Stimulated activated CD4-positive, alpha-beta T cell treated with anti-CD3 and anti-CD28 coated beads, Interleukin-2, amount 100 ng/mL, for 24 hours (primary cell): ENCODE measurements around the gene EEIG1.
A peak's percentile ranks its signal among the peaks of the same experiment; 100 is the strongest.

Experiments
- DNase-seq, 2 donors: peaks; one replicate each; pipeline ENCODE4 v3.0.0-alpha.2; 2020

The EEIG1 gene

DNA sequence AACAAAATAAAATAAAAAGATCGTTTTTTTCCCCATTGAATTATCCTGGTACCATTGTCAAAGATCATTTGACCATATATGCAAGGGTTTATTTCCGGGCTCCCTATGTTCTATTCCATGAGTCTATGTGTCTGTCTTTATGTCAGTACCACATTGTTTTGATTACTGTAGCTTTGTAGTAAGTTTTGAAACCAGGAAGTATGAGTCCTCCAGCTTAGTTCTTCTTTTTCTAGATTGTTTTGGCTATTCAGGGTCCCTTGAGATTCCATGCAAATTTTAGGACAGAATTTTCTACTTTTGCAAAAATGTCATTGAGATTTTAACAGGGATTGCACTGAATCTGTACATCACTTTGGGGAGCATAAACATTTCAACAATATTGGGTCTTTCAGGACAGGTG is 18.7 kb upstream of the EEIG1 start:
- DNase-seq = no peak

DNA sequence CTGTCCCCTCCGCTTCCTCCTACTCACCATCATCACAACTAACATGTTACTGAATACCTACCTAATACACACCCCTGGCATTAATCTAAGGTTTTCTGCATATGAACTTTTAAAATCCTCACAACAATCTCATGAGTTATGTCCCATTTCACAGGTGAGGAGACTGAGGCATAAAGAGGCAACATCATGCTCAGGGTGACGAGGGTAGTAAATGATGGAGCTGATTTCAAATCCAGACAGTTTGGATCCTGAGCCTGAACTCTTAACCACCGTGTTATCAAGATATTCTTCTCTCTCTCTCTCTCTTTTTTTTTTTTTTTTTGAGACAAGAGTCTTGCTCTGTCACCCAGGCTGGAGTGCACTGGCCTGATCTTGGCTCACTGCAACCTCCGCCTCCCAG is 12.9 kb upstream of the EEIG1 start:
- no peak for DNase-seq

DNA sequence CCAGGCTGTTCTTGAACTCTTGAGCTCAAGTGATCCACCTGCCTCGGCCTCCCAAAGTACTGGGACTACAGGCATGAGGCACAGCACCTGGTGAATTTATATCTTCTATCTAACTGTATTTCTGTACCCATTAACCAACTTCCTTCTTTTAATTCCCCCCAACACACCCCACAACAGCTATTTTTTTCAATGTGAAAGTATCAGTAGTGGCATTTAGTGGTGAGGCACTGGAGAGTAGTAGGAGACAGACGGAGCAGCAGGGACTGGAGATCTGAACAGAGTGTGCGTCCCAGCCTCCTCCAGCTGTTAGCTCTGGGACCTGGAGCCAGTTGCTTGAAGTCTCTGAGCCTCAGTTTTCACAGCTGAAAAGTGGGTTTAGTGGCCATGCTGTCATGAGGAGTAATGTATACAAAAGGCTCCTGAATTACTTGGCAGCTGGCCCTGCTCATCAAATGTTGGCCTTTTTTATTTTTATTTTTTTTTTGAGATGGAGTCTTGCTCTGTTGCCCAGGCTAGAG is 11.0 kb upstream of the EEIG1 start:
- DNase-seq = no peak

DNA sequence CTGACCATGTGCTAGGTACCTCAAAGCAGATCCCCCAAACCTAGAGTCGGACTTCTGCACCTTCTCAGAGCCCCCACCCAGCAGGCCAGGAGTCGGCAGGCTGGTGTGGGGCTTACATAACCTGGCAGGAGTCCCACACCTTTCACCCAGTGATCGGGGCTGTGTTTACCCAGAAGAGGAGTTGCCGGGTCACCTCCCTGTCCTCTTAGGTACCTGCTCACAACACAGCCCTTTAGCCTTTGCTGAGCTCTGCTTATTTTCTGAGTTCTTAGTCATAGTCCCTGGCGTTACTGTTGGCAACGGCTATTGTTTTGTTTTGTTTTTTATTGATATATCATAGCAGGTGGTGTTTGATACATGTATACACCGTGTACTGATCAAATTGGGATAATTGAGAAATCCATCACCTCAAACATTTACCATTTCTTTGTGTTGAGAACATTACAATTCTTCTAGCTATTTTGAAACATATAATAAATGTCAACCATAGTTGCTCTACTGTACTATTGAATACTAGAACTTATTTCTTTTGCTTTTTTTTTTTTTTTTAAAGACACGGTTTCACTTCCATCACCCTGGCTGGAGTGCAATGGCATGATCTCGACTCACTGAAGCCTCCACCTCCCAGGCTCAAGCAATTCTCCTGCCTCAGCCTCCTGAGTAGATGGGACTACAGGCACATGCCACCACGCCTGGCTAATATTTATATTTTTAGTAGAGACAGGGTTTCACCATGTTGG is 10.4 kb upstream of the EEIG1 start:
- DNase-seq = no peak

DNA sequence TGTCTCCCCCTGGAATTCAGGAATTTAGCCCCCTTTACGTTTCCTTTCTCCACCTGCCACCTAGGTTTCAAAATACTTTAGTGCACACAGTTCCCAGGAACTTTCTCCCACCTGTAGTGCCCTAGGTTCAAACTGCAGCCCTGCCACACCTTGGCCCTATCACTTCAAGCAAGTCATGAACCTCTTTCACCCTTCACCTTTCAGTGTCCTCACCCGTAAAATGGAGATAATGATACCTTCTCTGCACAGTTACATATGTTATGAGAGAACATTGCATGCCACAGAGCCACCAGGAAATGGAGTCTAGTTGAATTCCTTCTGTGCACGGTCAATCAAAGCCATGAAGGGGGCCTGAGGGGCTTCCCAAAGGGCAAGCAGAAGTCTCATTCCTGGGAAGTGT is 9.8 kb upstream of the EEIG1 start:
- no peak for DNase-seq

DNA sequence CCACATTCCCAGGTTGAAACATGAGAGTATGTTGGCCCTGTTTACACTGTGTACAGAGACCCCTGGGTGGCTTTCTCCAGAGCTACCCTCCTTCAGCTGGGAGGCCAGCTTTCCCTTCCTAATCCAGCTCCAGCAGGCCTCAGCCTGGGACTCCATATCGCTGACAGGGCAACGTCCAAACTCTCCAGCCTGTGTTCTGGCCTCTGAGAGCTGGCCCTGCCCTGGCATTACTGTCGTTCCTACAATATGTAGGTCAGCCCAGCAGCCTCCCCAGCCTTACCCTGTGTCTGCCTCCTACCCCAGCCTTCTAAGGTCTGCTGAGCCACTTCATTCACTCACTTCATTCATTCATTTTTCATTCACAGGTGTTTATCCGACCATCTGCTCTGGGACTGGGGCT is 8.3 kb upstream of the EEIG1 start:
- DNase-seq = no peak

DNA sequence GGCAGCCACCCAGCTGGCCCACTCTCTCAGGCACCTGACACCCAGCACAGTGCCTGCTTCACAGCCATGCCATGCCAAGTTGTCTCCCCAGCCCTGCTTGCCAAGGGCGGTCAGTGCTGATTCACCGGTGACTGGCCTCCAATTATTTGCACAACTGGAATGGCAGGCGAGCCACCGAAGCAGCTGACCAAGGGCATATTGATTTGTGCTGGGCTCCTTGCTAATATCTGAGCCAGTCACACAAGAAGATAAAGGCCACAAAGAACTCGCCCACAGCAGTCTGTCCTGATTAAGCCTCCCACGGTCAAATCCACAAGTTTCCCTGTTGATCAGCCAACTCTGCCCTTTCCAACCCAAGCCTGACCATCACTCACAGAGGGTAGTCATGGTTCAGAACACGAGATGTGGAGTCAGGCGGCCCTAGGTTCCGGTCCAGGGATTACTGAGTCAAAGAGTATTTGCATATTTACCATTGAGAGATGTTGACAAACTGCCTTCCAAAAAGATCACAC is 6.4 kb upstream of the EEIG1 start:
- no peak for DNase-seq

DNA sequence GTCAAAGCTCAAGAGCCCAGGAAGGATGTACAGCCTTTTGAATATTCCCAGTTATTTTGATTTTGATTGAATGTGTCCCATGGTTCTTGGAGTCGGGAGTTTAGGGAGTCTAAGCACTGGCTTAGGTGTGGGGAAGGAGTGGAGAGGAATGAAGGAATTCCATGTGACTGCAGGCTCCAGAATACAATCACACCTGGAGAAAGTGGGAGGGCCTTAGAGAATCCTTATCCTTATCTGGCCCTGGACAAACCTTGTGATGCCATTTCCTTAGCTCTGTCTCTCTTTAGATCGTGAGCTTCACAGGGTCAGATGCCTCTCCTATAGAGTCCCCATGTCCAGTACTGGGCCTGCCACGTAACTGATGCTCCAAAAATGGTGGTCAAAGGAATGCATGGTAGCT is 4.2 kb upstream of the EEIG1 start:
- DNase-seq = no peak

DNA sequence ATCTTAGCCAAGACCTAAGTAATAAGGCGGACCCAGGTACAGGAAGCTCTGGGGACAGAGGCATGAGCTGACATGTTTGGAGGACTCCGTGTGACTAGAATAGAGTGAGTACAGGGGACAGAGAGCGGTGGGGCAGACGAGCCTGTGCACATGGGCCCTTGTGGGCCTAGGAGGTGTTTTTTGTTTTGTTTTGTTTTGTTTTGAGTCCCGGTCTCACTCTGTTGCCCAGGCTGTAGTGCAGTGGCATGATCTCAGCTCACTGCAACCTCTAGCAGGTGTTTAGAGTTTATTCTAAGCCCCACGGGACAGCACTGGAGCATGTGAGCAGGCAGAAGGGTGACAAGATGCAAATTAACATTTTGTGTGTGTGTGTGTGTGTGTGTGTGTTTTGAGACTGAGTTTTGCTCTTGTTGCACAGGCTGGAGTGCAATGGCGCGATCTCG is 3.1 kb upstream of the EEIG1 start:
- no peak for DNase-seq

DNA sequence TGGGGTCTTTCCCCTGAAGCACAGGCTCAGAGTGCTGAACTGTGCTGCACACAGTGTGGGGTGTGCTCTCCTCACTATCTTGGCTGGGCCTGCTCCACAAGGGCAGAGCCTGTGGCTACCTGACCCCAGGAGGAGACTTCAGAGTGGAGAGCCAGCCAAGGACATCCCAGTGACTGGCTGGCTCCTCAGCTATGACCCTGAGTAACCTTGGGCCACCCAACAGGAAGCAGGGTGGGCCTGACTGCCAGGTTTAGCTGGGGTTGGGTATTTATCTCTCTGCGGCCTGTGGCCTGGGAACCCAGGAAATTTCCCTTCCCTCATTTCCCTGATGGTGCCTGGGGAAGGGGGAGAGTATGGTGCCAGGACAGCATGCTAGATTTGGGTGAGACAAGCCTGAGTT is 2.1 kb upstream of the EEIG1 start:
- DNase-seq = no peak

DNA sequence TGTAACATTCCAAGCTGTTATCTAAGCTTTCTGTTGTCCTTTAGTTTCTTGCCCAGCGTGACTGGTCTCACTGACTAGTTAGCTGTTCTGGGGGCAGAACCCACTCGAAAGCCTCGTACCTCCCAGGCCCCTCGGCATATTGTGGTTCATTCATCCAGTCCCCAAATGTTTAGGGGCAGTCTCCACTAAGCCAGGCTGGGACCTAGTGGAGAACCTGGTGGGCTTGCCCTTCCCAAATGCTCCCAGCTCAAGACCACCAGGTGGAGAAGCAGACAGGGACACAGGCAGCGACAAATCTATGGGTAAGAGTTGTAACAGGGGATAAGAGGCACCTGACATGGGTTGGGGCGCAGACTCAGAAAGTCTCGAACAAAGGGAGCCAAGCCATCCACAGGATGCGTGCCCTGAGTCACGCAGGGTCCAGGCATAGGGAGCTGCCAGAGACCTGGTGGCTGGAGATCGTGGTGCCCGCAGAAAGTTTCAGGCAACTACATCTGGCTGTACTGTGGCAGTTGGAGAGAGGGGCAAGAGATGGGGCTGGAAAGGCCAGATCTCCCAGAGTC is 851 bp upstream of the EEIG1 start:
- no peak for DNase-seq

DNA sequence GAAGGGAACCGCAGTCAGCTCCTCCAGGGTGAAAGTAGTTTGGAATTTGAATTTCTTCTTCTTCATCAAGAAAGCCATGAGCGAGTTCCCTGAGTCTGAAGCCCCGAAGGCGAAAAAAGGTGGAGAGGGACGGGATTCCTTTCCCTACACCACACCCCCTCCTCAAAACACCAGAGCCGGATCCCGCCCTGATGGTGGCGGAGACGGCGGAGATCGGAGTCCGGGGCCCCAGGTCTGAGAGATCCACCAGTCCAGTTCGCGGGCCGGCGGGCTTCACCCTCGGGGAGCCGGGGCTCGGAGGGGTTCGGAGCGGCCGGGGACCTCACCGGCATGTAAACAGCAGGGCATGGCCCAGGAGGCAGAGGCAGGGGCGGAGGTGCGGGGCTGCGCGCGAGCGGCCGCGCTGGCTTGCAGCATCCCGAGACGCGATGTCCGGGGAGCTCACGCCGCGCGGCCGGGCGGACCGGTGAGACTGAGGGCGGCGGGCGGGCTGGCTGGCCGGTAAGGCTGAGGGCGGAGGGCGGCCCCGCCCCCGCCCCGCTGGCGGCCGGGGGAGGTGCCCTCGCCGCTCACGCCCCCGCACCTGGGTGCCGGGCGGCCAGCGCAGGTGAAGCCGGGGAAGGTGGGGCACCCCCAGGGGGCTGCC is 606 bp downstream of the EEIG1 start:
- DNase-seq = peak in 1 of 2 donors; percentile 51

DNA sequence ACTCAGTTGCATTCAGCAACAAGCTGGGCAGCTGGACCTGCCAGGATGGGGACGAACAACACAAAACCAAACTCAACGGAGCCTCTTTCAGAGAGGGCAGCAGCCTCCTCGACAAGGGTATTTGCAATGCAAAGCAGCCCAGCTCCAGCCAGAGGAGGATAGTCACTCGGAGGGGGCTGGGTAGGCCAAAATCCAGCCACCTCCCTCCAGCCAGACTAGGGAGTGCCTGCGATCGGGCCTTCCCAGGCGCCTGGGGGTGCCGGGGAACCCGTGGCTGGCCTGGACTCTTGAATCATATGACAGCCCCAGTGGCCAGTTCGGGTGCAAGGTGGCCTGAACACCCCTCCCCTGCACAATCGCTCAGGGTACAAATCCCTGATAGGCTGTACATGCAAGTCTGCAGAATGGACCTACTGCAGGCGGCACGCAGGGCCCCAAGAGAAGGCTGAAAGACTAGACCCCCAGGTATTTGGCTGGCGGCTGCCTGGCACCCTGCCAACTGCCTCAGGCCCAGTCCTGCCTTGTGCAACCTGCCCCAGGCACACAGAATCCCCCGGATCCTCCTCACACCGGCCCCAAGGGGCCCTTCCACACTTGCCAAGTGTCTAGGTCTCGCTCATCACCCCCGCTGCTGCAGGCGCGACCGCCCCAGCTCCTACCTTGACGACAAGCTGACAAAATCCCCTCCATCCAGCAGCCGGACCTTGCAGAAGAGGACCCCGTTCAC is 1.3 kb downstream of the EEIG1 start:
- peak in 1 of 2 donors; percentile 42 for DNase-seq

DNA sequence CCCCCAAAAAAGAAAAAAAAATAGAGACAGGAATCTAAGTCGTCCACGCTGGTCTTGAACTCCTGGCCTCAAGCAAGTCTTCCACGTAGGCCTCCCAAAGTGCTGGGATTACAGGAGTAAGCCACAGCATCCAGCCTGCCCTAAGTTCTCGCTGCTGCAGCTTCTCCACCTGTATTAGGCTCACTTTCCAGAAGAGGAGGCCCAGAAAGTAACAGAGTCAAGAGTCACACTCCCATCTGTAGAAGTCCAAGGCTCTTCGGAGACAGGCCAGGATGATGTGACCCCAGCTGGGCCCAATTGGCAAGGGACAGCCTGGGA is 1.8 kb downstream of the EEIG1 start:
- no peak for DNase-seq

DNA sequence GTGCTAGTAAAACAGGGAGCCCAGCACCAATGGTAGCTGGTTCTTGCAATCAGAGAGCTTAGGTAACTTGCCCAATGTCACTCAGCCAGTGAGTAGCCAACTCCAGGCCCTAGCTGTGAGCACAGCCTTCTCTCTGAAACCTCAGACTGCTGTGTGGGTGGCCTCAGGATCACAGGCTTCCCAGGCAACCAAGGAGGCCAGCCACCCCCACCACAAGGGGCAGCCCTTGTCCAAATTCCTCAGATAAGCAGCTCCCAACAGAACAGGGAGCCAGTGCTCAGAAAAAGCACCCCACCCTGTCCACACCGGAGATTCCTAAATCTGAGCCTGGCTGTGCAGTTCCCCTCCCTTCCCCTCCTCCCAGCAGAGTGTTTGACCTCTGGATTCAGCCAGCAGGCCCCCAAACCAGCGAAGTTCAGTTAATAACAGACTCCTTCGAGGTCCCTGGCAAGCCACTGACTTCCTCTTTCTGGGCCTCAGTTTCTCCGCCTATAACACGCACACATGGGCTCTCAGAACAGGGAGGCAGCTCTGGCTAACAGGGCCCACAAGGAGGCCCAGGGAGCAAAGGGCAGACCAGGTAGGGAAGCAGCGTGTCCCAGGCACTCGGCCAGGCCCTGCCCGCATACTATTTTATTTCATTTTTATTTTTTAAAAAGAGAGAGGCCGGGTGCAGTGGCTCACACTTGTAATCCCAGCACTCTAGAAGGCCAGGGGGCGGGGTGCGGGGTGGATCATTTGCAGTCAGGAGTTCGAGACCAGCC is 2.7 kb downstream of the EEIG1 start:
- peak in 1 of 2 donors; percentile 37 for DNase-seq

DNA sequence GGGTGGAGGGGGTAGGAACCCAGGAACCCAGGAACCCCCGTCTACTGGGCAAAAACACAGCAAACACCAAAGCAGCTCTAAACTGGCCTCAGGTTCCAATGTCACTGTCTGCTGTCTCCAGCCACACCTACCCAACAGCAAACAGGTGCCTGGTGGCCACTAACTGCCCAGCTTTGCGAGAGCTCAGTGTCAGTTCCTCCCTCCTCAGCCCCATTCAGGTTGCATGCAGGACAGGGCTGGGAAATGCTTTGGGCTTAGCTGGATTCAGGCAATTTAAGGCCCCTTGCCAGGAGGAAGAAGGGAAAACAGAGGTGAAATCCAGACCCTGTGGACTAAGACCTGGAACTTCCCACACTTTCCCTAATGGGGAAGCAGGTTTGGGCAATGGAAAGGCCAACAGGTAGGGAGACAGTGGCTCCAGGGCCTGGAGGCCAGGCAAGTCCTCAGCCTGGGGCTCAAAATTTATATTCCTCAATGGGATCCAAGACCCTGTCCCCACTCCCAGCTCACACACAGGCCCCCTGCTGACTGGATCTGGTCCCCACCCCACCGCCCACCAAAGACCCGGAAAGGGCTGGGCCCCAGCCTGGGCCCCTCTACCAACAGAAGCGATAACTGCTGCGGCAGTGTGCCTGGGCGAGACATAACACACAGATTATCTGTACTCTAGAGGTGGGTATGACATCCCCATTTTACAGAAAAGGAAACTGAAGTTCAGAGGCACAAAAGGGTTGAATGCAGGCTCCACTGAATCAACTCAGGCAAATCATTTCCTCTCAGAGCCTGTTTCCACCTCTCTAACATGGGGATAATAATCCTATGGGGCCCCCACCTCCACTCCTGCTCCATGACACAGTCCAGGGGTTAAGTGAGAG is 3.5 kb downstream of the EEIG1 start:
- peak in 1 of 2 donors; percentile 38 for DNase-seq

DNA sequence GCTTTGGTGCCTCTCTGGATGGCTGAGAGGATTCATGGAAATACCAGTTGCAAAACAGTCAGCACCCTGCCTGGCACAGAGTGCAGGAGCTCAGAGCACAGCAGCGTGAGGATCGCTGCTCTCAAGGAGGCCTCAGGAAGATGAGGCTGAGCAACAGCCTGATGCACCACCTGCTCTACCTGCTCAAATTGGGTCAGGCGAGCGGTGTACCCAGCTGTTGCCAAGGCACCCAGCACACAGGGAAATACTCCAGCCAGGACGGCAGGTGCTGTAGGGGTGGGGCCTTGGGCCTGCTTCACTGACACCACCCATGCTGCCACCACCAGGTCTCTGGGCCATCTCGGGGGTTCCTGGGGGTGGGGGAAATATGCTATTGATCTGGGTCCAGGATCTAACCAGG is 4.3 kb downstream of the EEIG1 start:
- no peak for DNase-seq

DNA sequence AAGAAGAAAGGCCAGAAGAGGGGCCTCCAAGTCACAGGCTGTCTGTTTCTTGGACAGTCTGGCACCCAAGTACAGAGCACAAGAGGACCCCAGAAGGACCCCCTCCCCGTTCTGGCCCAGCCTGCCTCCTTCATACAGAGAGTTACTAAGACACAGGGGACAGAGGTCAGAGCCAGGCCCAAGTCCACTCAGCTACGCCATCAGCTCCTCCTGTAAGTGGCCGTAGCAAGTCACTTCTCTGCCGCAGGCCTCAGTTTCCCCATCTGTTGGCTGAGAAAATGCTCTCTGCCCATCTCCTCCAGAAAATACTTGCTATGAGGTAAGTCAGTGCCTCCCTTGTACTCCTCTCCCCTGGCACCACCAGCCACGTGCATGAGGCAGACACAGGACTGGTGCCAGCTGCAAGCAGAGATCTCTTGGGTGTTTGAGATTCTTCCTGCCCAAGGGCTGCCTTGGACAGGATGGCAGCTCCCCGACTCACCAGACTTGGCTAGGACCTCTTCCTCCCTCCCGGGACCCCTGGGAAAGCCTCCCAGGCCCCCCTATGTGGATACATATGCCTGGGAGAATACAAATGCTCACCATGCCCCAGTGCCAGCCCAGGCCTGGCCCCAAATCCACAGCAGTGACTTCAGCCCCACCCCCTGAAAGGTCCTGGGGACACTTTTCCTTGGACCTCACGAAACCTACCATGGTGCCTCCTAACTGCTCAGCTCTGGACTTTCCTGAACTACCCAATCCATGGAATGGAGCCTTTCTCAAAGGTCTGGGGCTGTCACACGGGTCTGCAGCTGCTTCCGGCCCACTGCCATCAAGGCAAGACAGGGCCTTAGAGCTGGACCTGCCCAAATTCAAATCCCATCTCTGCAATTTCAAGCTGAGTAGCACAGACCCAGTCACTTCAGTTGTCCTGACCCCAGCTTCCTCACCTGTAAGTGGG is 5.1 kb downstream of the EEIG1 start:
- DNase-seq = no peak

DNA sequence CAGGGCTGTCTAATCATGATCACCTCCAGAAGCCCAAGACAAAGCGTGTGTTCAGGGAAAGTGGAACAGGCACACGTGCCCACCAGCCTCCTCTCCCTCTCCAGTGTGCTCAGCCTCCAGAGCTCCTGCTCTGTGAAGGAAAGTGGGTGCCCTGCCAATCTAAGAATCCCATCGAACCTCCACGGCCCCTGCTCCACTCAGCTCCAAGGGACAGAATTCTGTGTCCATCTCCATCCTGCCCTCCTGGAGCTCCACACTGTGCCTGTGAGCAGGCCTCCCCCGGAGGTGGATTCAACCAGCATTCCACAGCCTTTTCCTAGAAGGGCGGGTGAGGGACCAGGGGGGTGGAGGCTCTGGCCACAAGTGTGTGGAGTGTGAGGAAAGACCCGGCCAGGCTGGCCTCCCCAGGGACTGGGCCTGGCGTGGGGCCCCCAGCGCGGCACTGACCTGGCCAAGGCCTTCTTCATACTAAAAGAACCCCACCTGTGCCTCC is 6.0 kb downstream of the EEIG1 start:
- no peak for DNase-seq
